ENCODE data around the gene OSTN. TPM values are rescaled to one million over a fixed set of nuclear protein-coding genes. Genes with fewer than 3 reads are reported as not detected.

The OSTN gene
- polyA plus RNA-seq, 1 donor from 2014 or later, result 0.17 TPM

DNA sequence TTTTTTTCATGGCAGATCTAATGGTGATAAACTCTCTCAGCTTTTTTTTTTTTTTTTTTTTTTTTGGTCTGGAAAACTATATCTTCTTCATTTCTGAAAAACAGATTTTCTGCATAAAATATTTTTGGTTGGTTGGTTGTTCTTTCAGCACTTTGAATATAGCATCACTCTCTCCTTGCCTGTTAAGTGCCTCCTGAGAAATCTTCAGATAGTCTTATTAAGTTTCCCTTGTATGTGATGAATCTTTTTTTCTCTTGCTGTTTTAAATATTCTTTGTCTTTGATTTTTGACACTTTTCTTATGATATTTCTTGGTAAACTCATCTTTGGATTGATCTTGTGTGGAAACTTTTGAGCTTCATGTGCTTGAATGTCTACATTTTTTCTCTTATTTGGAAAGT lies 44.2 kb upstream of the OSTN start:
- no peaks in the 10 kb centered on the region for H3K79me2 ChIP-seq (replicated peaks; ENCODE audit: insufficient read depth, low read length)
- no peaks in the 10 kb centered on the region for H3K27me3 ChIP-seq (ENCODE audit: insufficient read depth, low read depth, low read length)
- TF ChIP-seq EP300 (conservative IDR thresholded peaks at IDR 0.05; ENCODE audit: poor library complexity, severe bottlenecking) (no peak), SMC3 (conservative IDR thresholded peaks at IDR 0.05; ENCODE audit: poor library complexity) (no peak), EZH2 (IDR thresholded peaks at IDR 0.05; ENCODE audit: borderline replicate concordance, insufficient read depth, low read length, poor library complexity, severe bottlenecking) (no peak), TAF1 (IDR thresholded peaks at IDR 0.05; ENCODE audit: low read depth) (no peak), MXI1 (conservative IDR thresholded peaks at IDR 0.05; ENCODE audit: poor library complexity, severe bottlenecking) (no peak), POLR2AphosphoS5 (IDR thresholded peaks at IDR 0.05) (no peak), RAD21 (conservative IDR thresholded peaks at IDR 0.05) (no peak)
- TF ChIP-seq, protein P1, sequence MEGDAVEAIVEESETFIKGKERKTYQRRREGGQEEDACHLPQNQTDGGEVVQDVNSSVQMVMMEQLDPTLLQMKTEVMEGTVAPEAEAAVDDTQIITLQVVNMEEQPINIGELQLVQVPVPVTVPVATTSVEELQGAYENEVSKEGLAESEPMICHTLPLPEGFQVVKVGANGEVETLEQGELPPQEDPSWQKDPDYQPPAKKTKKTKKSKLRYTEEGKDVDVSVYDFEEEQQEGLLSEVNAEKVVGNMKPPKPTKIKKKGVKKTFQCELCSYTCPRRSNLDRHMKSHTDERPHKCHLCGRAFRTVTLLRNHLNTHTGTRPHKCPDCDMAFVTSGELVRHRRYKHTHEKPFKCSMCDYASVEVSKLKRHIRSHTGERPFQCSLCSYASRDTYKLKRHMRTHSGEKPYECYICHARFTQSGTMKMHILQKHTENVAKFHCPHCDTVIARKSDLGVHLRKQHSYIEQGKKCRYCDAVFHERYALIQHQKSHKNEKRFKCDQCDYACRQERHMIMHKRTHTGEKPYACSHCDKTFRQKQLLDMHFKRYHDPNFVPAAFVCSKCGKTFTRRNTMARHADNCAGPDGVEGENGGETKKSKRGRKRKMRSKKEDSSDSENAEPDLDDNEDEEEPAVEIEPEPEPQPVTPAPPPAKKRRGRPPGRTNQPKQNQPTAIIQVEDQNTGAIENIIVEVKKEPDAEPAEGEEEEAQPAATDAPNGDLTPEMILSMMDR (IDR thresholded peaks at IDR 0.05; ENCODE audit: poor library complexity, severe bottlenecking), result no peak
- TF ChIP-seq, protein P2, sequence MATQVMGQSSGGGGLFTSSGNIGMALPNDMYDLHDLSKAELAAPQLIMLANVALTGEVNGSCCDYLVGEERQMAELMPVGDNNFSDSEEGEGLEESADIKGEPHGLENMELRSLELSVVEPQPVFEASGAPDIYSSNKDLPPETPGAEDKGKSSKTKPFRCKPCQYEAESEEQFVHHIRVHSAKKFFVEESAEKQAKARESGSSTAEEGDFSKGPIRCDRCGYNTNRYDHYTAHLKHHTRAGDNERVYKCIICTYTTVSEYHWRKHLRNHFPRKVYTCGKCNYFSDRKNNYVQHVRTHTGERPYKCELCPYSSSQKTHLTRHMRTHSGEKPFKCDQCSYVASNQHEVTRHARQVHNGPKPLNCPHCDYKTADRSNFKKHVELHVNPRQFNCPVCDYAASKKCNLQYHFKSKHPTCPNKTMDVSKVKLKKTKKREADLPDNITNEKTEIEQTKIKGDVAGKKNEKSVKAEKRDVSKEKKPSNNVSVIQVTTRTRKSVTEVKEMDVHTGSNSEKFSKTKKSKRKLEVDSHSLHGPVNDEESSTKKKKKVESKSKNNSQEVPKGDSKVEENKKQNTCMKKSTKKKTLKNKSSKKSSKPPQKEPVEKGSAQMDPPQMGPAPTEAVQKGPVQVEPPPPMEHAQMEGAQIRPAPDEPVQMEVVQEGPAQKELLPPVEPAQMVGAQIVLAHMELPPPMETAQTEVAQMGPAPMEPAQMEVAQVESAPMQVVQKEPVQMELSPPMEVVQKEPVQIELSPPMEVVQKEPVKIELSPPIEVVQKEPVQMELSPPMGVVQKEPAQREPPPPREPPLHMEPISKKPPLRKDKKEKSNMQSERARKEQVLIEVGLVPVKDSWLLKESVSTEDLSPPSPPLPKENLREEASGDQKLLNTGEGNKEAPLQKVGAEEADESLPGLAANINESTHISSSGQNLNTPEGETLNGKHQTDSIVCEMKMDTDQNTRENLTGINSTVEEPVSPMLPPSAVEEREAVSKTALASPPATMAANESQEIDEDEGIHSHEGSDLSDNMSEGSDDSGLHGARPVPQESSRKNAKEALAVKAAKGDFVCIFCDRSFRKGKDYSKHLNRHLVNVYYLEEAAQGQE (IDR thresholded peaks at IDR 0.05; ENCODE audit: borderline replicate concordance), result no peak
- no peak overlapping the region for H2AFZ ChIP-seq (ENCODE audit: low read depth, low read length)
- H3F3A ChIP-seq (ENCODE audit: insufficient read depth, low read length, poor library complexity, severe bottlenecking), result no peaks in the 10 kb centered on the region
- H3K4me3 ChIP-seq (ENCODE audit: low read length), result no peak overlapping the region
- H3K36me3 ChIP-seq (ENCODE audit: insufficient read depth, low read length), result no peaks in the 10 kb centered on the region
- H4K20me1 ChIP-seq (ENCODE audit: insufficient read depth), result no peaks in the 10 kb centered on the region
- H3K9me3 ChIP-seq (ENCODE audit: low read length), result no peaks in the 10 kb centered on the region
- no peak overlapping the region for H3K27ac ChIP-seq (ENCODE audit: low read length)
- no peak overlapping the region for H3K4me2 ChIP-seq (ENCODE audit: low read length)
- no peaks in the 10 kb centered on the region for H3K9me2 ChIP-seq (ENCODE audit: insufficient read depth, low read length)
- no peak overlapping the region for H3K9ac ChIP-seq (ENCODE audit: low read length)

DNA sequence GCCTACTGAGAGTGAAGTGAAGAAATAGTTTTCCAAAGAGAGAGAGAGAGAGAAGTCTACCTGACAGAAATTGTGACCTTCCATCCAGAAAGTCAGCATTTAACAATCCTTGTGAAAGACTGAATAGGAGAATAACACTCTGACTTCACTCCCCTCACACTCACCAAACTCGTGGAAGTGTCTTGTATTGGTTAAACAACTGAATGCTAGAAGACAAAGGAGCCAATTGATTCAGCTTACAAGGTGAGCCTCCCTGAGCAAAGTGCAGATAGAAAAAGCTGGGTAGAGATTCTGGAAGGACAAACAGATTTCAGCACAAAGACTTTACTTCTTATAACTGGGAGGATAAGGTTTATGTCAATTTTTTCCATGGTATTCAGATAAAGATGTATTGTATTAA lies 40.8 kb upstream of the OSTN start:
- no peak overlapping the region for H3K4me2 ChIP-seq (ENCODE audit: low read length)
- H3K79me2 ChIP-seq (replicated peaks; ENCODE audit: insufficient read depth, low read length), result no peaks in the 10 kb centered on the region
- no peaks in the 10 kb centered on the region for H3K9me2 ChIP-seq (ENCODE audit: insufficient read depth, low read length)

More for the DNA sequence above, 40.8 kb upstream of the OSTN start:
- no peaks in the 10 kb centered on the region for H3K9me3 ChIP-seq (ENCODE audit: low read length)
- no peak for TF ChIP-seq MXI1 (conservative IDR thresholded peaks at IDR 0.05; ENCODE audit: poor library complexity, severe bottlenecking)
- no peak for TF ChIP-seq EP300 (conservative IDR thresholded peaks at IDR 0.05; ENCODE audit: poor library complexity, severe bottlenecking)
- TF ChIP-seq SMC3 (conservative IDR thresholded peaks at IDR 0.05; ENCODE audit: poor library complexity), result no peak
- no peak for TF ChIP-seq RAD21 (conservative IDR thresholded peaks at IDR 0.05)
- TF ChIP-seq TAF1 (IDR thresholded peaks at IDR 0.05; ENCODE audit: low read depth), result no peak
- TF ChIP-seq, protein P1 (IDR thresholded peaks at IDR 0.05; ENCODE audit: poor library complexity, severe bottlenecking), result no peak
- TF ChIP-seq EZH2 (IDR thresholded peaks at IDR 0.05; ENCODE audit: borderline replicate concordance, insufficient read depth, low read length, poor library complexity, severe bottlenecking), result no peak
- no peaks in the 10 kb centered on the region for H3K27me3 ChIP-seq (ENCODE audit: insufficient read depth, low read depth, low read length)
- no peak overlapping the region for H3K9ac ChIP-seq (ENCODE audit: low read length)
- H2AFZ ChIP-seq (ENCODE audit: low read depth, low read length), result no peak overlapping the region
- no peaks in the 10 kb centered on the region for H3K36me3 ChIP-seq (ENCODE audit: insufficient read depth, low read length)
- no peak overlapping the region for H3K4me3 ChIP-seq (ENCODE audit: low read length)
- no peaks in the 10 kb centered on the region for H4K20me1 ChIP-seq (ENCODE audit: insufficient read depth)
- no peaks in the 10 kb centered on the region for H3F3A ChIP-seq (ENCODE audit: insufficient read depth, low read length, poor library complexity, severe bottlenecking)
- no peak overlapping the region for H3K27ac ChIP-seq (ENCODE audit: low read length)

Measured in neural cell (in vitro differentiated cells).